ENCODE results near the gene SLC25A36. TPM values are rescaled to one million over a fixed set of nuclear protein-coding genes. Genes with fewer than 3 reads are reported as not detected.
A peak's percentile ranks its signal among the peaks of the same experiment; 100 is the strongest.

SLC25A36 gene
- total and polyA plus RNA-seq, 4 donors = 1.5 to 20.5 (median 5.4) TPM

DNA sequence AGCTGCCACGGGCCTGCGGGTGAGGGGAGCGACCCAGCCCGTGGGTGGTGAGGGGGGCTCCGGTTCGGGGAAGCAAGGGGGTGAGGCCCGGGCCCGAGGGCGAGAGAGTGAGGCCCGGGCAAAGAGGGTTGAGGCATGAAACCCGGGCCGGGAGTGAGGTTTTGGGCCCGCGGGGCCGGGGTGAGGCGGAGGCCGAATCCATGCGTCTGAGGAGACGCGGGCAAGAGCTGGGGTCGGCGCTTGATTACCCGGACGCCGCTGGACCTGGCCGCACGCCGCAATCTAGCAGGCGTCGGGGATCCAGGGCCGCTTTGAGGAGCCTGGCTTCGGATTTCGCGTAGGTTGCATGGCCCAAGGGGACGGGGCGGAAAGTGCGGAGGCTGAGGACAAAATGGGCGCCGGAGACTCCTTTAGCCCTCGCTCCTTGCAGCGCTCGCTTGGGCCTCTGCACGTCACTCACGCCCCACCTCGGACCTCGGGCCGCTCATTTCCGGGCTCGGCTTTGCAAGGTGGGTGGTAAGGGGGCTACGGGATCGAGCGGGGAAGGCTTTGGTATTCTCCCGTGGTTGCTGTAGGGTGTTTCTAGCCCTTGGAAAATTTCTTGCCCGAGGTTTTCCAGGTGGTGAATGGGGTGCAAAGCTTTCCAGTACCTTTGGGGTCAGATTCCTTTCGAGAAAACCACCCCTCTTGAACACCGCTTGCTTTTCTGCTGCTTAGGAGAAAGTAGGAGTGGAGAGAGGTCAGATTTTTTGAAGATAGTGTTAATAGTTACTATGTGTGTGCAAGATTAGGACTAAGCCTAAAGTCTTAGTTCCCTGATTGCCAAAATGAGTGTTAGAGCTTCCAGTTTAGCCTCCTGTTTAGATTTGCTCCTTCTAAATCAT lies 827 bp downstream of the SLC25A36 start:
- TF ChIP-seq FOXA1 (IDR thresholded peaks at IDR 0.05) (no peak), YY1 (IDR thresholded peaks at IDR 0.05) (peak; percentile 68)
- Histone ChIP-seq H3K4me1 (ENCODE audit: control insufficient read depth in 4 of 4, insufficient read depth in 4 of 4, low read length in 3 of 4) (peaks cover 0 to 10% (median 5%) of the 10 kb centered on the region in 4 donors), H3K9me3 (ENCODE audit: control insufficient read depth in 4 of 4, low read length in 3 of 4) (peaks cover 0 to 3% (median 0%) of the 10 kb centered on the region in 4 donors), H3K27me3 (ENCODE audit: control insufficient read depth in 4 of 4, insufficient read depth in 4 of 4, low read length in 3 of 4) (peaks cover 0 to 7% (median 2%) of the 10 kb centered on the region in 4 donors), H3K9ac (ENCODE audit: low read depth in 1 of 2, low read length in 2 of 2) (peak overlapping the region; percentile 1 to 40), H3K4me3 (ENCODE audit: low read depth in 1 of 3, low read length in 3 of 3) (peak overlapping the region; percentile 49 to 66 (median 63)), H3K27ac (ENCODE audit: low read depth in 1 of 2, low read length in 2 of 2) (peak overlapping the region; percentile 73 to 88), H3K36me3 (ENCODE audit: control insufficient read depth in 4 of 4, insufficient read depth in 3 of 4, low read depth in 1 of 4, low read length in 3 of 4) (no peaks in the 10 kb centered on the region)
- 3% methylated on average over 56 of the region's 56 CpGs for WGBS
- DNase-seq (ENCODE audit: low spot score) = peak; percentile 67

DNA sequence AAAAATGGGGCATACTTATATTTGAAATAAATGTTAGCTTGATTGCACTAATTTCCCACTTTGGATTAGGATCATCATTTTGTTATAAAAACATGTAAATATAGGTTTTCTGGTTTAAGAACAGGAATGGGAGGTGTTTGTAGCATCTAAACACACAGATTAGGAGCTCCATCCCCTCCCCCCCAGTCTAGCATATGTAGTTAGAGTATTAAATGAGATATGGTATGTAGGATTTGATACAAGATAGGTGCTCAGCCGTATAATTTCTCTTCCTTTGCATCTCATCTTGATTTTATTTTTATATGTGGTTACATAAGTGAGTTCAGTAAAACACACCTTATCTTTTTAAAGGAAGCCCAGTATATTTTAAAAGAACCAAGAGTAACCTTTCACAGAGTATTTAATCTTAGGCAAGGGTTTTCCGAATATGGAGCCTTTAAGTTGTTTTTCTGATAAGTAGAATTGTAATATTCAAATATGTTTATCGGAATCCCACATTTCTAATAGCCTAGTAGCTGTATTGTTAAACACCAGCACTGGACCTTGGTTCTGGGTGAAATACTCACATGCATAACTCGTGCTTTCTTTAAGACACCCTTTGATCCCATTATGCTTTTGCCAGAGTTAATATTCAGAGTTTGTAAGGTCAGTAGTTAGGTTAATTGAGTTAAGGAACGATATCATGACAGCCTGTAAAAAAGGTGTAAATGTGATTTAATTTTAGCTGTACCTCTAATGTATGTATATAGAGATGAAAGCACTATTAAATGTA lies 2.3 kb downstream of the SLC25A36 start:
- peaks cover 0 to 10% (median 5%) of the 10 kb centered on the region in 4 donors for H3K4me1 ChIP-seq (ENCODE audit: control insufficient read depth in 4 of 4, insufficient read depth in 4 of 4, low read length in 3 of 4)
- WGBS = 75% methylated on average over 5 of the region's 5 CpGs
- no peaks in the 10 kb centered on the region for H3K36me3 ChIP-seq (ENCODE audit: control insufficient read depth in 4 of 4, insufficient read depth in 3 of 4, low read depth in 1 of 4, low read length in 3 of 4)
- H3K9me3 ChIP-seq (ENCODE audit: control insufficient read depth in 4 of 4, low read length in 3 of 4) = peaks cover 0 to 2% (median 0%) of the 10 kb centered on the region in 4 donors
- H3K4me3 ChIP-seq (ENCODE audit: low read depth in 1 of 3, low read length in 3 of 3) = no peak overlapping the region
- TF ChIP-seq, protein P1, sequence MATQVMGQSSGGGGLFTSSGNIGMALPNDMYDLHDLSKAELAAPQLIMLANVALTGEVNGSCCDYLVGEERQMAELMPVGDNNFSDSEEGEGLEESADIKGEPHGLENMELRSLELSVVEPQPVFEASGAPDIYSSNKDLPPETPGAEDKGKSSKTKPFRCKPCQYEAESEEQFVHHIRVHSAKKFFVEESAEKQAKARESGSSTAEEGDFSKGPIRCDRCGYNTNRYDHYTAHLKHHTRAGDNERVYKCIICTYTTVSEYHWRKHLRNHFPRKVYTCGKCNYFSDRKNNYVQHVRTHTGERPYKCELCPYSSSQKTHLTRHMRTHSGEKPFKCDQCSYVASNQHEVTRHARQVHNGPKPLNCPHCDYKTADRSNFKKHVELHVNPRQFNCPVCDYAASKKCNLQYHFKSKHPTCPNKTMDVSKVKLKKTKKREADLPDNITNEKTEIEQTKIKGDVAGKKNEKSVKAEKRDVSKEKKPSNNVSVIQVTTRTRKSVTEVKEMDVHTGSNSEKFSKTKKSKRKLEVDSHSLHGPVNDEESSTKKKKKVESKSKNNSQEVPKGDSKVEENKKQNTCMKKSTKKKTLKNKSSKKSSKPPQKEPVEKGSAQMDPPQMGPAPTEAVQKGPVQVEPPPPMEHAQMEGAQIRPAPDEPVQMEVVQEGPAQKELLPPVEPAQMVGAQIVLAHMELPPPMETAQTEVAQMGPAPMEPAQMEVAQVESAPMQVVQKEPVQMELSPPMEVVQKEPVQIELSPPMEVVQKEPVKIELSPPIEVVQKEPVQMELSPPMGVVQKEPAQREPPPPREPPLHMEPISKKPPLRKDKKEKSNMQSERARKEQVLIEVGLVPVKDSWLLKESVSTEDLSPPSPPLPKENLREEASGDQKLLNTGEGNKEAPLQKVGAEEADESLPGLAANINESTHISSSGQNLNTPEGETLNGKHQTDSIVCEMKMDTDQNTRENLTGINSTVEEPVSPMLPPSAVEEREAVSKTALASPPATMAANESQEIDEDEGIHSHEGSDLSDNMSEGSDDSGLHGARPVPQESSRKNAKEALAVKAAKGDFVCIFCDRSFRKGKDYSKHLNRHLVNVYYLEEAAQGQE (IDR thresholded peaks at IDR 0.05) = no peak
- TF ChIP-seq RXRA (IDR thresholded peaks at IDR 0.05) (no peak), JUND (IDR thresholded peaks at IDR 0.05) (no peak)
- TF ChIP-seq, protein P2, sequence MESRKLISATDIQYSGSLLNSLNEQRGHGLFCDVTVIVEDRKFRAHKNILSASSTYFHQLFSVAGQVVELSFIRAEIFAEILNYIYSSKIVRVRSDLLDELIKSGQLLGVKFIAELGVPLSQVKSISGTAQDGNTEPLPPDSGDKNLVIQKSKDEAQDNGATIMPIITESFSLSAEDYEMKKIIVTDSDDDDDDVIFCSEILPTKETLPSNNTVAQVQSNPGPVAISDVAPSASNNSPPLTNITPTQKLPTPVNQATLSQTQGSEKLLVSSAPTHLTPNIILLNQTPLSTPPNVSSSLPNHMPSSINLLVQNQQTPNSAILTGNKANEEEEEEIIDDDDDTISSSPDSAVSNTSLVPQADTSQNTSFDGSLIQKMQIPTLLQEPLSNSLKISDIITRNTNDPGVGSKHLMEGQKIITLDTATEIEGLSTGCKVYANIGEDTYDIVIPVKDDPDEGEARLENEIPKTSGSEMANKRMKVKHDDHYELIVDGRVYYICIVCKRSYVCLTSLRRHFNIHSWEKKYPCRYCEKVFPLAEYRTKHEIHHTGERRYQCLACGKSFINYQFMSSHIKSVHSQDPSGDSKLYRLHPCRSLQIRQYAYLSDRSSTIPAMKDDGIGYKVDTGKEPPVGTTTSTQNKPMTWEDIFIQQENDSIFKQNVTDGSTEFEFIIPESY (IDR thresholded peaks at IDR 0.05) = no peak
- H3K9ac ChIP-seq (ENCODE audit: low read depth in 1 of 2, low read length in 2 of 2) = no peak overlapping the region
- no peak overlapping the region for H3K27ac ChIP-seq (ENCODE audit: low read depth in 1 of 2, low read length in 2 of 2)
- H3K27me3 ChIP-seq (ENCODE audit: control insufficient read depth in 4 of 4, insufficient read depth in 4 of 4, low read length in 3 of 4) = peaks cover 0 to 7% (median 1%) of the 10 kb centered on the region in 4 donors
- no peak for DNase-seq (ENCODE audit: low spot score)

DNA sequence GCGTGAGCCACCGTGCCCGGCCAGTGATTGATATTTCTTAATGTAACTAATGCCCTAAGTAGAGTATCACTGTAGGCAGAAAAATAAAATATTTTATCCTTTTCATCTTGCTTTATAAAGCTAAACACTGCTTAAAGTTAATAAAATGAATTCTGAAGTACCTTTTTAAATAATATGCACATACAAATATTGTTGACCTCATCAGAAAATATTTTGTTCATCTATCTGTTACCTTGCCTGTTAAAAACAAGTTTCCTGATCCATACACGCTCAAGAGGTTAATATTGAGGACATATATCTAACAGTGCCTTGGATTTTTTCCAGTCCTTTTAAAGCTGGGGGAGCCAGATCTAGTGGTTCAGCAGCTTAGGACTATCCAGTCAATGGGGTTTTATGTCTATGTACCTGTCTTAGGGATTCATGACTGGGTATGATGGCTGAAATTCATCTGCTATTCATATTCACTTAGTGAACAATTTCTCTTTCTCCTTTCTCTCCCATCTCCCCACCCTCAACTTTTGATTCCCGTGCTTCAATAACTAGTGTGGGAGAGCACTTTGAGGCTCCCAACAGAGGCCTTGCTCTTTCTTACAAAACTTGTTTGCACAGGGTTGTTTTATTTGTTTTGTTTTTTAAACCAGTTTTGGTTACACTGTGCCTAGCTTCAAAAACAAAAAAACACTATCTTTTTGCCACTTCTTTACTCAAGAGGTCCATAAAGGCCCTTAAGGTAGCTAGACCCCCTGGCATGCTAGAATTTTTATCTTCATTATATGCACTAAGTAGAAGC lies 7.0 kb downstream of the SLC25A36 start:
- H3K9ac ChIP-seq (ENCODE audit: low read depth in 1 of 2, low read length in 2 of 2) = no peak overlapping the region
- no peaks in the 10 kb centered on the region for H3K9me3 ChIP-seq (ENCODE audit: control insufficient read depth in 4 of 4, low read length in 3 of 4)
- 92% methylated on average over 5 of the region's 5 CpGs for WGBS
- no peak overlapping the region for H3K4me3 ChIP-seq (ENCODE audit: low read depth in 1 of 3, low read length in 3 of 3)
- H3K27me3 ChIP-seq (ENCODE audit: control insufficient read depth in 4 of 4, insufficient read depth in 4 of 4, low read length in 3 of 4) = peaks cover 0 to 2% (median 0%) of the 10 kb centered on the region in 4 donors
- no peak overlapping the region for H3K27ac ChIP-seq (ENCODE audit: low read depth in 1 of 2, low read length in 2 of 2)
- H3K36me3 ChIP-seq (ENCODE audit: control insufficient read depth in 4 of 4, insufficient read depth in 3 of 4, low read depth in 1 of 4, low read length in 3 of 4) = no peaks in the 10 kb centered on the region
- H3K4me1 ChIP-seq (ENCODE audit: control insufficient read depth in 4 of 4, insufficient read depth in 4 of 4, low read length in 3 of 4) = no peaks in the 10 kb centered on the region
- DNase-seq (ENCODE audit: low spot score) = no peak
- TF ChIP-seq, protein P2 (IDR thresholded peaks at IDR 0.05) = no peak
- TF ChIP-seq RXRA (IDR thresholded peaks at IDR 0.05) = no peak
- TF ChIP-seq, protein P1 (IDR thresholded peaks at IDR 0.05) = no peak
- no peak for TF ChIP-seq HNF4A (conservative IDR thresholded peaks at IDR 0.05)
- no peak for TF ChIP-seq SP1 (IDR thresholded peaks at IDR 0.05)
- TF ChIP-seq EGR1 (IDR thresholded peaks at IDR 0.05; ENCODE audit: low read depth in 2 of 2) = no peak
- TF ChIP-seq, protein P3, sequence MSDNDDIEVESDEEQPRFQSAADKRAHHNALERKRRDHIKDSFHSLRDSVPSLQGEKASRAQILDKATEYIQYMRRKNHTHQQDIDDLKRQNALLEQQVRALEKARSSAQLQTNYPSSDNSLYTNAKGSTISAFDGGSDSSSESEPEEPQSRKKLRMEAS (IDR thresholded peaks at IDR 0.05) = no peak
